K562 (cell line): Measurements from ENCODE around the gene ERGIC3.

Experiments
- CTCF ChIP-seq, 3 experiments: IDR thresholded peaks in 2 of 3; conservative IDR thresholded peaks in 1 of 3; 2 replicates each; pipeline ENCODE4 v1.5.1; 2011 to 2012; ENCODE audit warnings: low read length in 3 of 3, mild to moderate bottlenecking in 3 of 3, control low read depth in 2 of 3, improper control_type of control experiment in 1 of 3, inconsistent platforms in 1 of 3, low read depth in 1 of 3, mixed read lengths in 1 of 3, moderate library complexity in 1 of 3; ENCODE audit not compliant: insufficient read depth in 2 of 3
- EZH2 ChIP-seq: IDR thresholded peaks from 2 replicates; pipeline ENCODE4 v1.6.1; 2012; ENCODE audit warnings: low read depth, mild to moderate bottlenecking, inconsistent platforms, low read length, borderline replicate concordance
- HDAC2 ChIP-seq: fragments of 450-650 bp; IDR thresholded peaks from 2 replicates; pipeline ENCODE4 v1.6.1; 2016; ENCODE audit warnings: mild to moderate bottlenecking
- HIVEP1 ChIP-seq: fragments of 250-450 bp; sonication (Bioruptor Pico); IDR thresholded peaks from 2 replicates; pipeline ENCODE4 v1.4.0; 2020; ENCODE audit warnings: mild to moderate bottlenecking
- HMGXB4 ChIP-seq: sonication (generic); formaldehyde crosslinking; IDR thresholded peaks from 2 replicates; pipeline ENCODE4 v1.8.1; 2023; ENCODE audit warnings: mild to moderate bottlenecking, missing genetic modification reagents
- SIRT6 ChIP-seq: IDR thresholded peaks from one replicate; pipeline ENCODE4 v1.6.1; 2012; ENCODE audit warnings: low read depth, mild to moderate bottlenecking, control low read depth, inconsistent platforms, low read length, moderate library complexity
- SMAD1 ChIP-seq: fragments of 150-350 bp; IDR thresholded peaks from 2 replicates; pipeline ENCODE4 v1.6.1; 2014; ENCODE audit warnings: low read length, low read depth; ENCODE audit not compliant: partially characterized antibody
- STAT5B ChIP-seq: fragments of 250-450 bp; sonication (Bioruptor Pico); IDR thresholded peaks from 2 replicates; pipeline ENCODE4 v1.8.0; 2021; ENCODE audit warnings: mild to moderate bottlenecking, inconsistent platforms
- XRCC4 ChIP-seq: IDR thresholded peaks from one replicate; pipeline ENCODE4 v1.6.1; 2011; ENCODE audit not compliant: insufficient read depth, insufficient read length; ENCODE audit errors: extremely low read depth
- ZBTB43 ChIP-seq: sonication (generic); formaldehyde crosslinking; IDR thresholded peaks from 2 replicates; pipeline ENCODE4 v1.8.0; 2023; ENCODE audit warnings: mild to moderate bottlenecking, missing genetic modification reagents
- ZFP36 ChIP-seq: fragments of 150-350 bp; IDR thresholded peaks from 2 replicates; pipeline ENCODE4 v1.6.1; 2018; ENCODE audit warnings: low read length, low read depth; ENCODE audit not compliant: partially characterized antibody
- ZNF785 ChIP-seq: fragments of 250-450 bp; sonication (Bioruptor Pico); IDR thresholded peaks from 2 replicates; pipeline ENCODE4 v1.4.0; 2020; ENCODE audit warnings: mild to moderate bottlenecking

GRCh38 chr20:35499271-35499670 lies 42.6 kb upstream of the ERGIC3 start:
- TF ChIP-seq CTCF (IDR thresholded peaks at IDR 0.05 in 2 of 3, conservative IDR thresholded peaks at IDR 0.05 in 1 of 3; ENCODE audit: insufficient read depth in 2 of 3, low read depth in 1 of 3, low read length in 3 of 3): no peak
- TF ChIP-seq HMGXB4 (CRISPR knock-in tag): no peak
- no peak for TF ChIP-seq ZNF785 (CRISPR knock-in tag)
- no peak for TF ChIP-seq XRCC4
- no peak for TF ChIP-seq HDAC2
- TF ChIP-seq STAT5B (CRISPR knock-in tag): no peak
- TF ChIP-seq EZH2: no peak
- TF ChIP-seq SIRT6: no peak
- no peak for TF ChIP-seq ZBTB43
- no peak for TF ChIP-seq ZFP36
- TF ChIP-seq HIVEP1 (CRISPR knock-in tag): no peak
- no peak for TF ChIP-seq SMAD1
